WERI-Rb-1 (cell line): Measurements from ENCODE around the gene MRPL36.

Source experiments
- DNase-seq: peaks from one replicate; pipeline ENCODE4 v3.0.0-alpha.2; 2020
- H3K27ac ChIP-seq: fragments of 250-450 bp; sonication (Bioruptor Pico); 2 replicates; pipeline ENCODE4 v1.5.1; 2020; ENCODE audit warnings: mild to moderate bottlenecking, moderate library complexity
- H3K27me3 ChIP-seq: fragments of 250-450 bp; sonication (Bioruptor Pico); 2 replicates; pipeline ENCODE4 v1.5.1; 2021; ENCODE audit warnings: mild to moderate bottlenecking, low read depth, moderate library complexity; ENCODE audit not compliant: insufficient read depth, severe bottlenecking
- H3K36me3 ChIP-seq: fragments of 250-450 bp; sonication (Bioruptor Pico); 2 replicates; pipeline ENCODE4 v1.5.1; 2020; ENCODE audit warnings: mild to moderate bottlenecking, moderate library complexity
- H3K4me3 ChIP-seq: 2 replicates; pipeline ENCODE4 v1.5.1; 2011; ENCODE audit warnings: low read depth, mild to moderate bottlenecking, control low read depth, low read length
- H3K9me3 ChIP-seq: fragments of 250-450 bp; sonication (Bioruptor Pico); 2 replicates; pipeline ENCODE4 v1.5.1; 2021; ENCODE audit warnings: mild to moderate bottlenecking, moderate library complexity; ENCODE audit not compliant: severe bottlenecking
- CTCF ChIP-seq: IDR thresholded peaks from 2 replicates; pipeline ENCODE4 v1.5.1; 2011; ENCODE audit warnings: low read depth, mild to moderate bottlenecking, control low read depth, inconsistent platforms, low read length

MRPL36 gene

GRCh38 chr5:1784197-1785050, 15.2 kb downstream of the MRPL36 start:
- Histone ChIP-seq H3K27me3 (peaks cover 80% of the 10 kb centered on the region), H3K9me3 (no peaks in the 10 kb centered on the region), H3K36me3 (no peaks in the 10 kb centered on the region), H3K27ac (no peak overlapping the region), H3K4me3 (no peak overlapping the region)
- no peak for DNase-seq
- TF ChIP-seq CTCF, result no peak

DNA sequence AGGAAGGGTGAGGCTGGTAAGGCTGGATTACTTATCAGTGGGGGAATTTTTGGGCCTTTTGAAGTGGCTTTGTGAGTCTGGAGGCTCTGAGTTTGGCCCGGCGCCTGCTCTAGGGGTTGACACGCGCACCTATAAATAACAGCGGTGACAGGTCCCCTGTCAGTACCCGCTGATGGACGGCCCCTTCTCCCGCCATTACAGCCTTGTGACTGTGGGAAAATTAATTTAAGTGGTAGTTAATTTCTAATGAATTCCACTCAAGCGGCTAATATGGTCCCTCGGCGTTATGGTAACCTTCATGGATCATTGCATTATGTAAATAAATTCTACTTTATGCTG, 16.5 kb downstream of the MRPL36 start:
- H3K4me3 ChIP-seq, result no peak overlapping the region
- no peaks in the 10 kb centered on the region for H3K9me3 ChIP-seq
- H3K27me3 ChIP-seq, result peaks cover 80% of the 10 kb centered on the region
- no peaks in the 10 kb centered on the region for H3K36me3 ChIP-seq
- H3K27ac ChIP-seq, result no peak overlapping the region
- no peak for DNase-seq
- no peak for TF ChIP-seq CTCF

DNA sequence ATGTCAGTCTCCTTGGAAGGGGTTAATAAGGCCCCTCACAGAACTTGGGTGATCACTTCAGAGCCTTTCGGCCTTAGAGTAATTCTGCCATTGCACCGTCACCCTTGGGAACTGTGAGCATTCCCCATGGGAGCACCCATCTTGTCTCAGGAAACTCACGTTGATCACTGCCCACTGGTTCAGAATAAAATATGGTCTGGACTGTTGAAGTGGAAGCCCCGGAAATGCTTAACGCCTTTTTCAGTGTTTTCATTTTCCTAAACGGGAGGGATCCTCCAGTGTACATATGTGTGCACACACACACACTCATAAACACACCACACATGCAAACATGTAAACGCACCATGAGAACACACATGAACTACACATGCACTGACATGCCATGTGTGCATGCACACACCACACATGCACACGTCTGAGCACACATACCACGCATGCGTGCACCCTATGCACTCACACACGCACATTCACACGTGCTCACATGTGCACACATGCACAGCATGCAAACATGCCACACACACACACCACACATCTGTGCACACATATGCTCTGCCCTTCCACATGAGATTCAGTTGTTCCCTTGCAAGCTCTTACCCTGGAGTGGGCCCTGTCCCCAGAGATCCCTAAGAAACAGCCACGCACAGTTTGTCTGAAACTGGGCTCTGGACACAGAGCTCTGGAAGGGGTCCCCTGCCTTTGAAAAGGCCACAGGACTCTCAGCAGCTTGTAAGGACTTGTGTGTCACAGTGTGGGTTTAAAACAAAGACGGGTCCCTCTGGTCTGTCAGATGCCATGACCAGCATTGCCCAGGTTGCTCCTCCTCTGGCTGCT, 17.0 kb downstream of the MRPL36 start:
- H3K27ac ChIP-seq, result no peak overlapping the region
- H3K9me3 ChIP-seq, result no peaks in the 10 kb centered on the region
- H3K4me3 ChIP-seq, result no peak overlapping the region
- no peak for DNase-seq
- H3K36me3 ChIP-seq, result no peaks in the 10 kb centered on the region
- peaks cover 80% of the 10 kb centered on the region for H3K27me3 ChIP-seq
- no peak for TF ChIP-seq CTCF

DNA sequence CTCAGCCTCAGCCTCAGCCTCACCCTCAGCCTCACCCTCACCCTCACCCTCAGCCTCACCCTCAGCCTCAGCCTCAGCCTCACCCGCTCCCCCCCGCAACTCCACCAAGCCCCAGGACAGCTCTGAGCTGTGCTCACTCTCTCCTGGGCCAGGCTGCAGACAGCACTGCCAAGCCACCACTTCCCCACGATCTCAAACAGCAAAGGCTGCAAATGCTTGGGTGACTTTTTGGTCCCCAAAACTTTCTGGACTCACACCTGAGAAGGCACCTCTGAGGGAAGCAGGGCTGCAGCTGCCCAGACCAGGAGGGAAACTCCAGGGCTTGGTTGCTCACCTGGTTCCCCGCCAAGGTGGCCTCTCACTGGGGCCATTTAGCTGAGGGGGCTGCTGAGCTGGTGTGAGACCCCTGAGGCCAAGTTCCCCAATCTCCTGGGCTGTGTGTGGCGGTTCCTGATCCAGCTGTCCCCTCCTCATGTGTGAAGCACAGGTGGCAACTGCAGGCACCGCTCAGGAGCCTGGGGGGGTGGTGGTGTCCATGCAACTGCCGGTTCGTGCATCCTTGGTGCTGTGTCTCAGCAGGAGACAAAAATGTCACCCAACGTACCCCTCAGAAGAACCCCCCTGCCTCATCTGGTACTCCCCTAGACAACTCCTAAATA, 17.8 kb downstream of the MRPL36 start:
- H3K4me3 ChIP-seq, result no peak overlapping the region
- no peak for TF ChIP-seq CTCF
- no peak overlapping the region for H3K27ac ChIP-seq
- H3K9me3 ChIP-seq, result no peaks in the 10 kb centered on the region
- peaks cover 80% of the 10 kb centered on the region for H3K27me3 ChIP-seq
- no peaks in the 10 kb centered on the region for H3K36me3 ChIP-seq
- no peak for DNase-seq

- H3K27ac ChIP-seq, result no peak overlapping the region
- no peak overlapping the region for H3K4me3 ChIP-seq
- no peaks in the 10 kb centered on the region for H3K9me3 ChIP-seq
- DNase-seq, result no peak
- TF ChIP-seq CTCF, result no peak
- H3K27me3 ChIP-seq, result peaks cover 87% of the 10 kb centered on the region
- H3K36me3 ChIP-seq, result no peaks in the 10 kb centered on the region
Observed at GRCh38 chr5:1781107-1781506, 18.5 kb downstream of the MRPL36 start.
